Muscle layer of colon (tissue), 2 donors: ENCODE measurements around the gene FGD5.

ENCODE experiments used
- H3K27ac ChIP-seq: one replicate; pipeline ENCODE4 v1.7.0; 2013; ENCODE audit warnings: low read depth, mild to moderate bottlenecking, low read length, moderate library complexity
- H3K27me3 ChIP-seq, 2 donors: one replicate each; pipeline ENCODE4 v1.7.0; 2013; ENCODE audit warnings: low read length in 2 of 2, mild to moderate bottlenecking in 2 of 2; ENCODE audit not compliant: insufficient read depth in 2 of 2, control insufficient read depth in 1 of 2
- H3K36me3 ChIP-seq: one replicate; pipeline ENCODE4 v1.7.0; 2013; ENCODE audit warnings: mild to moderate bottlenecking, low read length; ENCODE audit not compliant: insufficient read depth
- H3K4me1 ChIP-seq: one replicate; pipeline ENCODE4 v1.7.0; 2013; ENCODE audit warnings: mild to moderate bottlenecking, low read length; ENCODE audit not compliant: insufficient read depth
- H3K4me3 ChIP-seq, 2 donors: one replicate each; pipeline ENCODE4 v1.7.0; 2013; ENCODE audit warnings: low read length in 2 of 2, low read depth in 1 of 2, mild to moderate bottlenecking in 1 of 2, moderate library complexity in 1 of 2
- H3K9ac ChIP-seq: one replicate; pipeline ENCODE4 v1.7.0; 2013; ENCODE audit warnings: low read length
- H3K9me3 ChIP-seq: one replicate; pipeline ENCODE4 v1.7.0; 2013; ENCODE audit warnings: mild to moderate bottlenecking, low read length
- donor health status: abdominal sarcoma.
- donor health status: Adenocarcinoma of cecum.

The FGD5 gene

GRCh38 chr3:14872706-14873105, 53.9 kb downstream of the FGD5 start:
- no peaks in the 10 kb centered on the region for H3K36me3 ChIP-seq
- H3K9me3 ChIP-seq: no peaks in the 10 kb centered on the region
- peaks cover 12% of the 10 kb centered on the region for H3K4me1 ChIP-seq
- H3K4me3 ChIP-seq: no peak overlapping the region
- no peaks in the 10 kb centered on the region for H3K27me3 ChIP-seq
- no peak overlapping the region for H3K9ac ChIP-seq
- H3K27ac ChIP-seq: no peak overlapping the region

GRCh38 chr3:14874784-14875183, 56.0 kb downstream of the FGD5 start:
- Histone ChIP-seq H3K4me3 (no peak overlapping the region), H3K36me3 (no peaks in the 10 kb centered on the region), H3K27ac (no peak overlapping the region), H3K9me3 (no peaks in the 10 kb centered on the region), H3K4me1 (peaks cover 20% of the 10 kb centered on the region), H3K9ac (no peak overlapping the region), H3K27me3 (no peaks in the 10 kb centered on the region)

DNA sequence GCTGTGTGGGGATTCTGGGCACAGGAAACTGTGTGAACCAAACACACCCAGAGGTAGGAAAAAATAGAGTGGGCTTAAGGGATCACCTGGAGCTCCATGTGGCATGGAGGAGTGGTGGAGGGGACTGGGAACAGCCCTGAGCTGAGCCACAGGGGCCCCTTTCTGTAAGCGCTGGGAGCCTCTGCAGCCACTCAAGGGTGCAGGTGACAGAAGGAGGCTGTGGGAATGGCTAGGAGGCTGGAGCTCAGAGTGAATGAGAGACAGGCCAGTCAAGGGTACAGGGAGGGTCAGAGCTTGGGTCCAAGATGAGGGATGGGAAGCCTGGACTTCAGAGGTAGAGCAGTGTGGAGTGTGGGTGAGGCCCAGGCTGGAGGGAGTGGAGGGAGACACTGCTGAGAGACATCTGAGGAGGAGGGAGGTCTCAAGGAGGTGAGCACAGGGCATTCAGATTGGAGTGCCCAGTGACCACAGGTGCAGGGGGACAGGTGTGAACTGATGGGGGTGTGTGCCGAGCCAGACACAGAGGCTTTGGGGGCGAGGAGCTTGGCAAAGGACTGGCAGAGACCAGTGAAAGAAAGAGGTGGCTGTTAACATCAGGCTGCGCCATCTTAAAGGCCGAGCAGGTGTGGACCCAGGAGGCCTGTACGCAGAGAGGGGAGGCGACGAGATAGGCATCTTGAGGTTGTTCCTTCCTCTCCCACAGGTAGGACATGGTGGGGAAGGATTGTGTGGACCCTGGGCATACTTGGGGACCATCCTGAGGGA, 56.8 kb downstream of the FGD5 start:
- Histone ChIP-seq H3K27me3 (no peaks in the 10 kb centered on the region), H3K9me3 (no peaks in the 10 kb centered on the region), H3K4me3 (no peak overlapping the region), H3K36me3 (no peaks in the 10 kb centered on the region), H3K4me1 (peaks cover 20% of the 10 kb centered on the region), H3K27ac (no peak overlapping the region), H3K9ac (no peak overlapping the region)

DNA sequence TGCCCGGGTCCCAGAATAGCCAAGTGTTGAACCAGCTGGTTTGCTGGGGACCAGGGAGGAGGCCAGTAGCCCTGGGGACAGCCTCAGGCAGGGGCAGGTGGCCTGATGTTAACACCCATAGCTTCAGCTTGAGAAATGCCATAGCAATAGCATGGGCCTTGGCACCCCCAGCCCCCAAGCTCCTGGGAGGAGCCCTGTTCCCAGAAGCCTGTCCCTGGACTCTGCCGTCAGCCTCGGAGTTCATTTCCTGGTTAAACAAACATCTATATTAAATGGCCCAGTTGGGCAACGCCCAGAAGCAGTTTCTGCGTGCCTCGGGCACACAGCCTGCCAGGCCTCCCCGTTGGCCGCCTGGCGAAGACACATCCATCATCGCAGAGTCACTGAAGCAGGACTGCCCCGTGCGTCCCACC, 58.2 kb downstream of the FGD5 start:
- H3K27me3 ChIP-seq: no peaks in the 10 kb centered on the region
- no peaks in the 10 kb centered on the region for H3K9me3 ChIP-seq
- H3K27ac ChIP-seq: no peak overlapping the region
- no peak overlapping the region for H3K4me3 ChIP-seq
- H3K36me3 ChIP-seq: no peaks in the 10 kb centered on the region
- H3K4me1 ChIP-seq: peaks cover 20% of the 10 kb centered on the region
- H3K9ac ChIP-seq: no peak overlapping the region

- Histone ChIP-seq H3K27me3 (no peaks in the 10 kb centered on the region), H3K4me3 (no peak overlapping the region), H3K27ac (no peak overlapping the region), H3K9ac (no peak overlapping the region), H3K36me3 (no peaks in the 10 kb centered on the region), H3K4me1 (peaks cover 20% of the 10 kb centered on the region), H3K9me3 (no peaks in the 10 kb centered on the region)
These were observed 58.7 kb downstream of the FGD5 start for GRCh38 chr3:14877469-14877868.

DNA sequence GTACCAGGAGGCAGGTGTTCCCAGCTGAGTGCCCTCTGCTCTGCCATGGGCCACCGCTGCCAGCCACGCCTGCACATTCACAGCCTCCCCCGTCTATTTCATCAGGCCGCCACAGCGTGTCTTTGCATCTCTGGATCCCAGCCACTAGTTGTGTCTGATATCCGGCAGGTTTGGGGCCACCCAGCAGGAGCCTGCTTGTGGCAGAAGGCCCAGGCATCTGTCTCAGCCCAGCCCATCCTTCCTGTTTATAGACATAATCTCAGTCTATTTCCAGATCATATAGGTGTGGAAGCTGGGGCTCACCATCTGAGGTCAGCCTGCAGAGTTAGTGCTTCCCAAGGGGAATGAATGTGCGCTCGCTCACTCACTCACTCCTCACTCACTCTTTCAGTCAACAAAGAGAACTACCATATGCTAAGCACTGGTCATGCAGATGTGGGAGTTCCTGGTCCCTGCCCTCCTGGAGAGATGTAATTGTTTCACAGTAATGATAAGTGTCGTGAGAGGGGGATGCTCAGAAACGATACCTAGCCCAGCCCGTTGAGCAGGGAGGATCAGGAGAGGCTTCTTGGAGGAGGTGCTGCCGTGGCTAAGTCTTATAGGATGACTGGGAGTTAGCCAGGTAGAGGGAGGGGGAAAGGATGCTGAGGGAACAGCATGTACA, 60.6 kb downstream of the FGD5 start:
- H3K4me3 ChIP-seq: no peak overlapping the region
- no peak overlapping the region for H3K27ac ChIP-seq
- peaks cover 20% of the 10 kb centered on the region for H3K4me1 ChIP-seq
- H3K36me3 ChIP-seq: no peaks in the 10 kb centered on the region
- no peak overlapping the region for H3K9ac ChIP-seq
- H3K9me3 ChIP-seq: no peaks in the 10 kb centered on the region
- H3K27me3 ChIP-seq: no peaks in the 10 kb centered on the region

DNA sequence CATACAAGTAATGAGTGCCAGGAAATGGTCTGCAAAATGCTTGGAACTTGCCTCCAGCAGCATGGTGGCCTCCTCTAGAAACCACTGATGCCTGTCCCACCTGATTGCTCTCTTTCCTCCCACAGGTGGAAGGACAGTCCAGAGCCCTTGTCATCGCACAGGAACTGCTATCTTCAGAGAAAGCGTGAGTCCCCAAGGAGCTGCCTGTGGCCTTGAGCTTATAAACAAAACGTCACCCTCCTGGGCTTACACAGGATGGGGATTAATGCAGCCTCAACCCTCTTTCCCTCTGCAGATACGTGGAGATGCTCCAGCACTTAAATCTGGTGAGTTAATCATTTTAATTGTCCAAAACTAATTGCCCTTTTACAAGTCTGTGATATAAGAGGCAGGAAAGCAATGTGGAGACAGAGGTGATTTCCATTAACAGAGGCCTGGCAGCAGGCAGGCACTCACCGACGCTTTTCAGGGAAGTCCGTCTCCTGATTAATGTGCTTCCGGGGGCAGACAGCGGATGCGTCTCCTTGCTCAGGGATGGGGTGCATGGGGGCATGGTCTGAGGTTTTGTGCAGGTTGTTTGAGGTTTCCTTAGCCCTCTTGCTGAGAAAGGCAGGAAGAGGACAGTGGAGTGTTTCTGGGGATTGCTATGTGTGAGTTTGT, 61.8 kb downstream of the FGD5 start:
- H3K4me1 ChIP-seq: peaks cover 20% of the 10 kb centered on the region
- no peaks in the 10 kb centered on the region for H3K9me3 ChIP-seq
- H3K27me3 ChIP-seq: no peaks in the 10 kb centered on the region
- no peak overlapping the region for H3K9ac ChIP-seq
- H3K4me3 ChIP-seq: no peak overlapping the region
- no peaks in the 10 kb centered on the region for H3K36me3 ChIP-seq
- no peak overlapping the region for H3K27ac ChIP-seq

- H3K4me3 ChIP-seq: no peak overlapping the region
- H3K27ac ChIP-seq: no peak overlapping the region
- H3K27me3 ChIP-seq: no peaks in the 10 kb centered on the region
- no peak overlapping the region for H3K9ac ChIP-seq
- no peaks in the 10 kb centered on the region for H3K9me3 ChIP-seq
- no peaks in the 10 kb centered on the region for H3K36me3 ChIP-seq
- H3K4me1 ChIP-seq: peaks cover 2% of the 10 kb centered on the region
These were observed 64.5 kb downstream of the FGD5 start for GRCh38 chr3:14883226-14883625.

DNA sequence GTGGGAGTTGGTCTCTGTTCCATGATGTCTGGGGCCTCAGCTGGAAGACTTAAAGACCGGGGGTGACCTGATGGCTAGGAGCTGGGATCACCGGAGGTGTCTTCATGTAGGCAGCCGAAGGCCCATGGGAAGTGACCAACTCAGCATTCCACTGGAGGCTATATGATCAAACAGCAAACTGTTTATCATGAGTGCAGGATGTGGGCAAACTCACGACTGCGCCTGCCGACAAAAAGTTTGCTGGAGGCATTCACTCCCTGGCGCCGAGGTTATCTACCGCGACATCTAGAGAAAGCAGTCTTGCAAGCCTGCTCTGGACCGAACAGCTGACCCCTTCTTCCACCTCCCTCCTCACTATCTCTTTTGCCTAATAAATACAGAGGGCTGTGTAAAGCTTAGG, 65.9 kb downstream of the FGD5 start:
- no peak overlapping the region for H3K27ac ChIP-seq
- H3K9me3 ChIP-seq: no peaks in the 10 kb centered on the region
- H3K27me3 ChIP-seq: no peaks in the 10 kb centered on the region
- peaks cover 10% of the 10 kb centered on the region for H3K4me1 ChIP-seq
- no peaks in the 10 kb centered on the region for H3K36me3 ChIP-seq
- no peak overlapping the region for H3K9ac ChIP-seq
- no peak overlapping the region for H3K4me3 ChIP-seq

- Histone ChIP-seq H3K27ac (no peak overlapping the region), H3K4me3 (no peak overlapping the region), H3K27me3 (no peaks in the 10 kb centered on the region), H3K9me3 (no peaks in the 10 kb centered on the region), H3K9ac (no peak overlapping the region), H3K36me3 (no peaks in the 10 kb centered on the region), H3K4me1 (peaks cover 10% of the 10 kb centered on the region)
These were observed 66.5 kb downstream of the FGD5 start for GRCh38 chr3:14885307-14885706.

GRCh38 chr3:14886101-14886500, 67.3 kb downstream of the FGD5 start:
- H3K4me1 ChIP-seq: peaks cover 10% of the 10 kb centered on the region
- H3K27ac ChIP-seq: no peak overlapping the region
- H3K4me3 ChIP-seq: no peak overlapping the region
- no peaks in the 10 kb centered on the region for H3K36me3 ChIP-seq
- no peaks in the 10 kb centered on the region for H3K9me3 ChIP-seq
- H3K9ac ChIP-seq: no peak overlapping the region
- H3K27me3 ChIP-seq: no peaks in the 10 kb centered on the region
